HEK293 (cell line): Measurements from ENCODE around the gene NEURL1.

ENCODE experiments used
- EGR2 ChIP-seq: fragments of 450-650 bp; formaldehyde crosslinking; IDR thresholded peaks from 2 replicates; pipeline ENCODE4 v1.5.1; 2016; ENCODE audit warnings: low read depth, missing biosample characterization, missing genetic modification characterization
- KLF17 ChIP-seq: fragments of 450-650 bp; formaldehyde crosslinking; IDR thresholded peaks from 2 replicates; pipeline ENCODE4 v1.5.1; 2016; ENCODE audit warnings: missing biosample characterization, missing genetic modification characterization
- KLF8 ChIP-seq: fragments of 450-650 bp; formaldehyde crosslinking; IDR thresholded peaks from 2 replicates; pipeline ENCODE4 v1.5.1; 2016; ENCODE audit warnings: missing biosample characterization, missing genetic modification characterization
- OSR2 ChIP-seq: fragments of 450-650 bp; formaldehyde crosslinking; IDR thresholded peaks from 2 replicates; pipeline ENCODE4 v1.5.1; 2016; ENCODE audit warnings: missing biosample characterization, missing genetic modification characterization
- SP7 ChIP-seq: fragments of 450-650 bp; formaldehyde crosslinking; IDR thresholded peaks from 2 replicates; pipeline ENCODE4 v1.5.1; 2016; ENCODE audit warnings: missing biosample characterization, missing genetic modification characterization
- TRIM28 ChIP-seq: IDR thresholded peaks from 2 replicates; pipeline ENCODE4 v1.6.1; 2011; ENCODE audit warnings: low read length, control low read depth, borderline replicate concordance
- ZBTB10 ChIP-seq: fragments of 450-650 bp; formaldehyde crosslinking; IDR thresholded peaks from 2 replicates; pipeline ENCODE4 v1.5.1; 2016; ENCODE audit warnings: missing biosample characterization, missing genetic modification characterization
- ZBTB17 ChIP-seq: fragments of 450-650 bp; formaldehyde crosslinking; IDR thresholded peaks from 2 replicates; pipeline ENCODE4 v1.5.1; 2016; ENCODE audit warnings: missing biosample characterization, missing genetic modification characterization
- ZBTB21 ChIP-seq: fragments of 450-650 bp; formaldehyde crosslinking; IDR thresholded peaks from 2 replicates; pipeline ENCODE4 v1.5.1; 2017; ENCODE audit warnings: missing biosample characterization, missing genetic modification characterization
- ZBTB8A ChIP-seq: fragments of 450-650 bp; formaldehyde crosslinking; IDR thresholded peaks from 2 replicates; pipeline ENCODE4 v1.5.1; 2016; ENCODE audit warnings: missing biosample characterization, missing genetic modification characterization
- ZEB2 ChIP-seq: fragments of 450-650 bp; formaldehyde crosslinking; IDR thresholded peaks from 2 replicates; pipeline ENCODE4 v1.5.1; 2016; ENCODE audit warnings: missing biosample characterization, missing genetic modification characterization
- ZFHX2 ChIP-seq: fragments of 450-650 bp; formaldehyde crosslinking; conservative IDR thresholded peaks from 2 replicates; pipeline ENCODE4 v1.5.1; 2016; ENCODE audit warnings: missing biosample characterization, missing genetic modification characterization
- ZFP41 ChIP-seq: fragments of 450-650 bp; formaldehyde crosslinking; IDR thresholded peaks from 2 replicates; pipeline ENCODE4 v1.5.1; 2016; ENCODE audit warnings: missing biosample characterization, missing genetic modification characterization, borderline replicate concordance
- ZNF133 ChIP-seq: fragments of 450-650 bp; formaldehyde crosslinking; IDR thresholded peaks from 2 replicates; pipeline ENCODE4 v1.5.1; 2016; ENCODE audit warnings: missing biosample characterization, missing genetic modification characterization
- ZNF16 ChIP-seq: fragments of 450-650 bp; formaldehyde crosslinking; IDR thresholded peaks from 2 replicates; pipeline ENCODE4 v1.5.1; 2016; ENCODE audit warnings: low read depth, missing biosample characterization, missing genetic modification characterization
- ZNF19 ChIP-seq: fragments of 450-650 bp; formaldehyde crosslinking; IDR thresholded peaks from 2 replicates; pipeline ENCODE4; 2016; ENCODE audit warnings: missing biosample characterization, missing genetic modification characterization, low read depth
- ZNF211 ChIP-seq: fragments of 450-650 bp; formaldehyde crosslinking; IDR thresholded peaks from 2 replicates; pipeline ENCODE4 v1.5.1; 2016; ENCODE audit warnings: low read depth, missing biosample characterization, missing genetic modification characterization
- ZNF23 ChIP-seq: fragments of 450-650 bp; formaldehyde crosslinking; IDR thresholded peaks from 2 replicates; pipeline ENCODE4 v1.5.1; 2016; ENCODE audit warnings: missing biosample characterization, missing genetic modification characterization, borderline replicate concordance
- ZNF248 ChIP-seq: fragments of 450-650 bp; formaldehyde crosslinking; IDR thresholded peaks from 2 replicates; pipeline ENCODE4 v1.5.1; 2017; ENCODE audit warnings: missing biosample characterization, missing genetic modification characterization
- ZNF26 ChIP-seq: fragments of 450-650 bp; formaldehyde crosslinking; IDR thresholded peaks from 2 replicates; pipeline ENCODE4 v1.5.1; 2016; ENCODE audit warnings: missing biosample characterization, missing genetic modification characterization
- ZNF350 ChIP-seq: fragments of 450-650 bp; formaldehyde crosslinking; IDR thresholded peaks from 2 replicates; pipeline ENCODE4 v1.5.0; 2017; ENCODE audit warnings: missing biosample characterization, mild to moderate bottlenecking, missing genetic modification characterization
- ZNF366 ChIP-seq: fragments of 450-650 bp; formaldehyde crosslinking; conservative IDR thresholded peaks from 2 replicates; pipeline ENCODE4 v1.5.1; 2016; ENCODE audit warnings: missing biosample characterization, missing genetic modification characterization
- ZNF394 ChIP-seq: fragments of 450-650 bp; formaldehyde crosslinking; IDR thresholded peaks from 2 replicates; pipeline ENCODE4 v1.5.1; 2016; ENCODE audit warnings: missing biosample characterization, missing genetic modification characterization, mild to moderate bottlenecking, moderate library complexity, borderline replicate concordance
- ZNF416 ChIP-seq: fragments of 450-650 bp; formaldehyde crosslinking; IDR thresholded peaks from 2 replicates; pipeline ENCODE4 v1.5.1; 2016; ENCODE audit warnings: missing biosample characterization, missing genetic modification characterization
- ZNF423 ChIP-seq: fragments of 450-650 bp; formaldehyde crosslinking; IDR thresholded peaks from 2 replicates; pipeline ENCODE4 v1.5.1; 2016; ENCODE audit warnings: missing biosample characterization, missing genetic modification characterization
- ZNF449 ChIP-seq: fragments of 450-650 bp; formaldehyde crosslinking; IDR thresholded peaks from 2 replicates; pipeline ENCODE4 v1.5.1; 2017; ENCODE audit warnings: missing biosample characterization, mild to moderate bottlenecking, missing genetic modification characterization, moderate library complexity
- ZNF473 ChIP-seq: fragments of 450-650 bp; formaldehyde crosslinking; IDR thresholded peaks from 2 replicates; pipeline ENCODE4 v1.5.1; 2017; ENCODE audit warnings: missing biosample characterization, missing genetic modification characterization
- ZNF521 ChIP-seq: fragments of 450-650 bp; formaldehyde crosslinking; IDR thresholded peaks from 2 replicates; pipeline ENCODE4 v1.5.1; 2017; ENCODE audit warnings: missing biosample characterization, mild to moderate bottlenecking, missing genetic modification characterization
- ZNF544 ChIP-seq: fragments of 450-650 bp; formaldehyde crosslinking; IDR thresholded peaks from 2 replicates; pipeline ENCODE4 v1.5.0; 2017; ENCODE audit warnings: missing biosample characterization, missing genetic modification characterization
- ZNF571 ChIP-seq: fragments of 450-650 bp; formaldehyde crosslinking; IDR thresholded peaks from 2 replicates; pipeline ENCODE4 v1.5.0; 2017; ENCODE audit warnings: missing biosample characterization, missing genetic modification characterization
- ZNF624 ChIP-seq: fragments of 450-650 bp; formaldehyde crosslinking; IDR thresholded peaks from 2 replicates; pipeline ENCODE4 v1.5.1; 2017; ENCODE audit warnings: missing biosample characterization, missing genetic modification characterization
- ZNF626 ChIP-seq: fragments of 450-650 bp; sonication (Bioruptor Pico); formaldehyde crosslinking; IDR thresholded peaks from 2 replicates; pipeline ENCODE4 v1.5.1; 2018; ENCODE audit warnings: missing biosample characterization, missing genetic modification characterization, inconsistent platforms
- ZNF654 ChIP-seq: fragments of 450-650 bp; formaldehyde crosslinking; IDR thresholded peaks from 2 replicates; pipeline ENCODE4 v1.5.1; 2016; ENCODE audit warnings: low read depth, missing biosample characterization, missing genetic modification characterization
- ZNF658 ChIP-seq: fragments of 450-650 bp; formaldehyde crosslinking; IDR thresholded peaks from 2 replicates; pipeline ENCODE4; 2016; ENCODE audit warnings: missing biosample characterization, missing genetic modification characterization
- ZNF677 ChIP-seq: fragments of 450-650 bp; IDR thresholded peaks from 2 replicates; pipeline ENCODE4 v1.5.0; 2018; ENCODE audit warnings: missing biosample characterization, mild to moderate bottlenecking, missing genetic modification characterization, moderate library complexity

NEURL1 gene

GRCh38 chr10:103493916-103494877 lies 692 bp downstream of the NEURL1 start (continued):
- TF ChIP-seq ZNF521 (tag by site-specific recombination) = no peak
- 0 out of 2 replicates have a peak, but pooled peaks have one; percentile 16 for TF ChIP-seq ZNF423 (tag by site-specific recombination)
- TF ChIP-seq ZNF350 (tag by site-specific recombination) = no peak
- TF ChIP-seq EGR2 = peak; percentile 32; the same call in 1 of the 2 replicates
- TF ChIP-seq ZNF366 = peak; percentile 31; the same call in 1 of the 2 replicates
- TF ChIP-seq ZNF449 (tag by site-specific recombination) = no peak
- TF ChIP-seq ZNF626 = no peak
- TF ChIP-seq ZNF26 (tag by site-specific recombination) = no peak
- TF ChIP-seq OSR2 (tag by site-specific recombination) = no peak
- no peak for TF ChIP-seq ZNF473 (tag by site-specific recombination)
- TF ChIP-seq ZEB2 (tag by site-specific recombination) = peak; percentile 67; the same call in 1 of the 2 replicates
- no peak for TF ChIP-seq ZNF16 (tag by site-specific recombination)
- TF ChIP-seq ZNF211 (tag by site-specific recombination) = no peak
- no peak for TF ChIP-seq ZNF416 (tag by site-specific recombination)
- no peak for TF ChIP-seq ZNF394 (tag by site-specific recombination)
- no peak for TF ChIP-seq ZNF624
- no peak for TF ChIP-seq ZBTB8A (tag by site-specific recombination)
- TF ChIP-seq ZNF654 (tag by site-specific recombination) = no peak
- TF ChIP-seq ZBTB17 (tag by site-specific recombination) = peak; percentile 92
- no peak for TF ChIP-seq ZNF19 (tag by site-specific recombination)
- no peak for TF ChIP-seq ZNF544 (tag by site-specific recombination)
- no peak for TF ChIP-seq ZNF248
- peak; percentile 73 for TF ChIP-seq ZBTB10 (tag by site-specific recombination)
- TF ChIP-seq KLF8 (tag by site-specific recombination) = peak; percentile 17; the same call in 1 of the 2 replicates
- no peak for TF ChIP-seq SP7 (tag by site-specific recombination)
- no peak for TF ChIP-seq ZFP41 (tag by site-specific recombination)
- no peak for TF ChIP-seq ZNF23 (tag by site-specific recombination)
- peak; percentile 53 for TF ChIP-seq ZFHX2 (tag by site-specific recombination)
- TF ChIP-seq ZNF658 = no peak
- TF ChIP-seq TRIM28 = no peak
- TF ChIP-seq ZNF571 (tag by site-specific recombination) = no peak
- no peak for TF ChIP-seq ZNF677 (tag by site-specific recombination)
- no peak for TF ChIP-seq ZNF133 (tag by site-specific recombination)
- no peak for TF ChIP-seq ZBTB21 (tag by site-specific recombination)
- peak; percentile 54; the same call in 1 of the 2 replicates for TF ChIP-seq KLF17 (tag by site-specific recombination)
